ENCODE measurements around the gene GMDS.

DNA sequence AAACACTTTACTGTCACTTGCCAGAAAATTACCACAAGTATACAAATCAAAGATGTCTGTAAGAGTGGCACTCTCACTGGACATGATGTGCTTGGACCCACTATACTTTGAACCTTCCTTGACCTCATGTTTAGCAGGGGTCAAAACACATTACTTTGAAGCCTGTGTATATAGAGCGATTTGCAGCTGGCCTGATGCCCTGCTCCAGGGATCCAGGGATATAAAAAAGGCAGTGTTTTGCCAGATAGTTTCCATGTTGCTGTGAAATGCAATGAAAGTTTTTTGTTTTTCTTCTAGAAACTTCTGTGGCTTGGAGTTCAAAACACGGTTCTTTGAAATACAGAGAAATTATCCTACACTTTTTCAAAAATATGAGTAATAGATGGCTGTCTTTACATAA is 470.0 kb downstream of the GMDS start:
- TF ChIP-seq, protein P1, sequence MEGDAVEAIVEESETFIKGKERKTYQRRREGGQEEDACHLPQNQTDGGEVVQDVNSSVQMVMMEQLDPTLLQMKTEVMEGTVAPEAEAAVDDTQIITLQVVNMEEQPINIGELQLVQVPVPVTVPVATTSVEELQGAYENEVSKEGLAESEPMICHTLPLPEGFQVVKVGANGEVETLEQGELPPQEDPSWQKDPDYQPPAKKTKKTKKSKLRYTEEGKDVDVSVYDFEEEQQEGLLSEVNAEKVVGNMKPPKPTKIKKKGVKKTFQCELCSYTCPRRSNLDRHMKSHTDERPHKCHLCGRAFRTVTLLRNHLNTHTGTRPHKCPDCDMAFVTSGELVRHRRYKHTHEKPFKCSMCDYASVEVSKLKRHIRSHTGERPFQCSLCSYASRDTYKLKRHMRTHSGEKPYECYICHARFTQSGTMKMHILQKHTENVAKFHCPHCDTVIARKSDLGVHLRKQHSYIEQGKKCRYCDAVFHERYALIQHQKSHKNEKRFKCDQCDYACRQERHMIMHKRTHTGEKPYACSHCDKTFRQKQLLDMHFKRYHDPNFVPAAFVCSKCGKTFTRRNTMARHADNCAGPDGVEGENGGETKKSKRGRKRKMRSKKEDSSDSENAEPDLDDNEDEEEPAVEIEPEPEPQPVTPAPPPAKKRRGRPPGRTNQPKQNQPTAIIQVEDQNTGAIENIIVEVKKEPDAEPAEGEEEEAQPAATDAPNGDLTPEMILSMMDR (IDR thresholded peaks at IDR 0.05) = no peak
- no peak for TF ChIP-seq POLR2A (IDR thresholded peaks at IDR 0.05)
